Breast epithelium (tissue), 4 donors: ENCODE measurements around the gene HMGXB3. TPM values are rescaled to one million over a fixed set of nuclear protein-coding genes. Genes with fewer than 3 reads are reported as not detected.

Source experiments
- DNase-seq, 2 donors: peaks; one replicate each; pipeline ENCODE4 v3.0.0-alpha.2; 2019; ENCODE audit warnings: low spot score in 2 of 2
- H3K27ac ChIP-seq, 2 donors: fragments of 200-600 bp; sonication (generic) in 1 of 2; one replicate each; pipeline ENCODE4 v1.5.1; 2016 to 2019; ENCODE audit warnings: mild to moderate bottlenecking in 1 of 2
- H3K27me3 ChIP-seq, 2 donors: fragments of 200-600 bp; sonication (generic) in 1 of 2; one replicate each; pipeline versions ENCODE4 v1.5.1 to v1.6.0; 2017 to 2019; ENCODE audit warnings: control low read depth in 1 of 2, mild to moderate bottlenecking in 1 of 2
- H3K36me3 ChIP-seq: fragments of 200-600 bp; one replicate; pipeline ENCODE4 v1.5.1; 2019
- H3K4me1 ChIP-seq, 2 donors: fragments of 200-600 bp; sonication (generic); one replicate each; pipeline ENCODE4 v1.5.1; 2016 to 2019; ENCODE audit warnings: control low read depth in 1 of 2
- H3K4me3 ChIP-seq, 3 donors: fragments of 200-600 bp; sonication (generic); 1 replicate in 2 of 3; 2 replicates in 1 of 3; pipeline ENCODE4 v1.5.1; 2016 to 2019; ENCODE audit warnings: mild to moderate bottlenecking in 3 of 3, moderate library complexity in 2 of 3
- H3K9me3 ChIP-seq, 2 donors: fragments of 200-600 bp; sonication (generic) in 1 of 2; one replicate each; pipeline ENCODE4 v1.5.1; 2016 to 2019; ENCODE audit warnings: control low read depth in 1 of 2
- CTCF ChIP-seq, 3 donors: fragments of 450-650 bp; IDR thresholded peaks; one replicate each; pipeline ENCODE4 v1.5.1; 2016 to 2017; ENCODE audit warnings: antibody characterized with exemption in 3 of 3, mild to moderate bottlenecking in 3 of 3, moderate library complexity in 3 of 3
- POLR2A ChIP-seq: fragments of 450-650 bp; IDR thresholded peaks from one replicate; pipeline ENCODE4 v1.6.1; 2016; ENCODE audit warnings: antibody characterized with exemption, mild to moderate bottlenecking, moderate library complexity
- POLR2AphosphoS5 ChIP-seq, 3 donors: sonication (generic); formaldehyde crosslinking; IDR thresholded peaks; one replicate each; pipeline ENCODE4 v1.6.1; 2017; ENCODE audit warnings: antibody characterized with exemption in 3 of 3
- intact Hi-C: fragments of 100-400 bp; cut with DNase I; formaldehyde crosslinking; loops from one replicate; pipeline ENCODE4 v1.15.1; 2023; ENCODE audit warnings: low total_unique reads
- total RNA-seq, 3 donors: library from RNA; depleted of rRNA; stranded (reverse); fragments of >200 nt; gene quantifications; one replicate each; pipeline ENCODE4 v1.1.0, GENCODE V29; 2016

HMGXB3 gene
- total RNA-seq, 3 donors from 2014 or later, result 35.2 to 80.9 (median 57.7) TPM

GRCh38 chr5:150061538-150061995 lies 61.0 kb downstream of the HMGXB3 start:
- Histone ChIP-seq H3K4me3 (no peak overlapping the region), H3K9me3 (no peaks in the 10 kb centered on the region), H3K27ac (no peak overlapping the region), H3K36me3 (no peaks in the 10 kb centered on the region), H3K27me3 (no peaks in the 10 kb centered on the region), H3K4me1 (no peaks in the 10 kb centered on the region)
- no peak for TF ChIP-seq CTCF (IDR thresholded peaks at IDR 0.05)
- no peak for TF ChIP-seq POLR2A
- TF ChIP-seq POLR2AphosphoS5 (IDR thresholded peaks at IDR 0.05), result no peak
- DNase-seq, result no peak
- intact Hi-C loops, result no loop called here

GRCh38 chr5:150062216-150062922 lies 61.8 kb downstream of the HMGXB3 start:
- TF ChIP-seq POLR2AphosphoS5 (IDR thresholded peaks at IDR 0.05), result no peak
- no peak for TF ChIP-seq POLR2A
- no peak for TF ChIP-seq CTCF (IDR thresholded peaks at IDR 0.05)
- intact Hi-C loops, result no loop called here
- Histone ChIP-seq H3K27me3 (no peaks in the 10 kb centered on the region), H3K36me3 (no peaks in the 10 kb centered on the region), H3K4me1 (no peaks in the 10 kb centered on the region), H3K9me3 (no peaks in the 10 kb centered on the region), H3K4me3 (no peak overlapping the region), H3K27ac (no peak overlapping the region)
- DNase-seq, result no peak

GRCh38 chr5:150063638-150064037 lies 63.1 kb downstream of the HMGXB3 start:
- Histone ChIP-seq H3K27ac (no peak overlapping the region), H3K9me3 (no peaks in the 10 kb centered on the region), H3K4me3 (no peak overlapping the region), H3K4me1 (no peaks in the 10 kb centered on the region), H3K36me3 (no peaks in the 10 kb centered on the region), H3K27me3 (no peaks in the 10 kb centered on the region)
- TF ChIP-seq CTCF (IDR thresholded peaks at IDR 0.05), result no peak
- no peak for TF ChIP-seq POLR2A
- no peak for TF ChIP-seq POLR2AphosphoS5 (IDR thresholded peaks at IDR 0.05)
- intact Hi-C loops, result no loop called here
- DNase-seq, result no peak

GRCh38 chr5:150064681-150065220 lies 64.2 kb downstream of the HMGXB3 start:
- no peak for DNase-seq
- Histone ChIP-seq H3K27me3 (no peaks in the 10 kb centered on the region), H3K4me3 (no peak overlapping the region), H3K4me1 (no peaks in the 10 kb centered on the region), H3K9me3 (no peaks in the 10 kb centered on the region), H3K36me3 (no peaks in the 10 kb centered on the region), H3K27ac (no peak overlapping the region)
- intact Hi-C loops, result no loop called here
- TF ChIP-seq POLR2AphosphoS5 (IDR thresholded peaks at IDR 0.05) (no peak), POLR2A (no peak), CTCF (IDR thresholded peaks at IDR 0.05) (no peak)

- intact Hi-C loops, result no loop called here
- TF ChIP-seq CTCF (IDR thresholded peaks at IDR 0.05), result no peak
- TF ChIP-seq POLR2A, result no peak
- no peak for TF ChIP-seq POLR2AphosphoS5 (IDR thresholded peaks at IDR 0.05)
- no peak for DNase-seq
- Histone ChIP-seq H3K4me1 (no peaks in the 10 kb centered on the region), H3K27ac (peak overlapping the region in 1 of 2 donors; percentile 19), H3K27me3 (no peaks in the 10 kb centered on the region), H3K4me3 (no peak overlapping the region), H3K9me3 (no peaks in the 10 kb centered on the region), H3K36me3 (no peaks in the 10 kb centered on the region)
Measured at GRCh38 chr5:150065346-150065745, 64.8 kb downstream of the HMGXB3 start.
